ENCODE results near the gene URM1. TPM values are rescaled to one million over a fixed set of nuclear protein-coding genes. Genes with fewer than 3 reads are reported as not detected.

URM1 gene
- total RNA-seq: 51.5 and 52.5 TPM in 2 replicates

GRCh38 chr9:128370752-128371629 is at the start of gene URM1:
Gene URM1, plus strand, starts transcription at chr9:128371374. Its CDS starts 7 bp downstream, at chr9:128371381.

GRCh38 chr9:128322404-128323211 is 48.6 kb upstream of the URM1 start, which contains the start of the genes COQ4 and TRUB2:
Gene COQ4, plus strand, starts transcription at chr9:128322839. Its CDS starts 20 bp downstream, at chr9:128322859.
Gene TRUB2, minus strand, starts transcription at chr9:128322447. Its CDS starts 39 bp downstream, at chr9:128322408.

GRCh38 chr9:128339761-128340690 is 31.1 kb upstream of the URM1 start, which contains the start of gene SLC27A4:
Gene SLC27A4, plus strand, starts transcription at chr9:128340527. Its CDS starts 2,606 bp downstream, at chr9:128343133.

GRCh38 chr9:128420651-128421481 is 49.7 kb downstream of the URM1 start, which contains the start of gene CERCAM:
Gene CERCAM, plus strand, starts transcription at chr9:128420857. Its CDS starts 21 bp downstream, at chr9:128420878.

Other genes starting within 250 kb of the URM1 start
- 50.5 and 60.2 TPM in 2 replicates for gene PTGES2, start 243.6 kb upstream of the URM1 start, total RNA-seq
- not detected in 2 replicates for gene LCN2, start 221.9 kb upstream of the URM1 start, total RNA-seq
- 32.7 and 35.1 TPM in 2 replicates for gene BBLN, start 211.1 kb upstream of the URM1 start, total RNA-seq
- gene CIZ1, start 179.8 kb upstream of the URM1 start, total RNA-seq: 10.1 and 12.4 TPM in 2 replicates
- gene DNM1, start 168.0 kb upstream of the URM1 start, total RNA-seq: 0.43 and 0.65 TPM in 2 replicates
- gene GOLGA2, start 95.4 kb upstream of the URM1 start, total RNA-seq: 41.5 and 57.9 TPM in 2 replicates
- gene SWI5, start 95.1 kb upstream of the URM1 start, total RNA-seq: 14.7 and 16.2 TPM in 2 replicates
- 25.8 and 27.3 TPM in 2 replicates for gene TRUB2, start 48.9 kb upstream of the URM1 start, total RNA-seq
- gene COQ4, start 48.5 kb upstream of the URM1 start, total RNA-seq: 21.0 and 21.6 TPM in 2 replicates
- gene SLC27A4, start 30.8 kb upstream of the URM1 start, total RNA-seq: 16.9 and 21.6 TPM in 2 replicates
- 18.4 and 20.4 TPM in 2 replicates for gene CERCAM, start 49.5 kb downstream of the URM1 start, total RNA-seq
- gene ODF2, start 84.6 kb downstream of the URM1 start, total RNA-seq: 22.6 and 33.2 TPM in 2 replicates
- 11.9 and 12.2 TPM in 2 replicates for gene GLE1, start 133.3 kb downstream of the URM1 start, total RNA-seq
- gene SPTAN1, start 181.2 kb downstream of the URM1 start, total RNA-seq: 508 and 734 TPM in 2 replicates